GM20000 (cell line): ENCODE measurements around the gene KRTAP4-2.

Experiments
- DNase-seq: peaks from one replicate; pipeline ENCODE4 v3.0.0; 2012; ENCODE audit warnings: low spot score
- CTCF ChIP-seq: IDR thresholded peaks from 2 replicates; pipeline ENCODE4 v1.5.1; 2012; ENCODE audit warnings: mild to moderate bottlenecking, control low read depth; ENCODE audit errors: extremely low read depth, missing control alignments

KRTAP4-2 gene

DNA sequence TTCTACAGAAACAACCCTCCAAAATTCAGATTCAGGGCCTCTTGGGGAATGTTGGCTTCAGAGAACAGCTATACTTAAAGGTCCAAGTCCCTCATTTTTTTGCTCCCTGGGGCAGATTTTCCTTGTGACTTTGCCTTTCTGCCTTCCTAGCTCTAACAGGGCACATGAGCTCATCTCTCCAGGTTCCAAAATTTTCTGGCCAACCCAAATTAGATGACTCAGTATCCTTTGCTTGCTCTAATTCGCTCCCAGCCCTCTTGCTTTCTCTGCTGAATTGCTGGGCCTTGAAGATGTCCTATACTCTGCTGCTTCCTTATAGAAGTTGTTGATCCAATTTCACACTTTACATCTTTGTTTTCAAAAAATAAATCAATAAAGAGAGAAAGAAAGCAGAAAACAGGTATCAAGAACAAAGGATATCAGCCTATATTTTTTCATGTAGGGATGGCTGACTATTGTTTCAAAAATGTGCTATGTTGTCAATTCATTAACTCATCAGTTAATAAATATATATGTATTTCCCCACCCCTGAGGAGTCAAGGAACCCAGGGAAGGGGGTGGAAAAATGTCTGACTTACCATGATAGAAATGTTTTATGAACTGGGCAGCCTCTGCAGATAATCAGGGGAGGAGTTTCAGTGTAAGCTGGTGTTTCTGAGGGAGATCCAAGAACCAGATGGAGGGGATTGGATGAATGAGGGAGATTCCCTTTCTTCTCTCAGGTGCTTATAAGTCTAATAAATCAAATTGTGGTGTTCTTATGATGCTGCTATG, 1.0 kb upstream of the KRTAP4-2 start:
- TF ChIP-seq CTCF: no peak
- DNase-seq: no peak

- TF ChIP-seq CTCF: no peak
- DNase-seq: no peak
These were observed 320 bp upstream of the KRTAP4-2 start for GRCh38 chr17:41178341-41178740.

DNA sequence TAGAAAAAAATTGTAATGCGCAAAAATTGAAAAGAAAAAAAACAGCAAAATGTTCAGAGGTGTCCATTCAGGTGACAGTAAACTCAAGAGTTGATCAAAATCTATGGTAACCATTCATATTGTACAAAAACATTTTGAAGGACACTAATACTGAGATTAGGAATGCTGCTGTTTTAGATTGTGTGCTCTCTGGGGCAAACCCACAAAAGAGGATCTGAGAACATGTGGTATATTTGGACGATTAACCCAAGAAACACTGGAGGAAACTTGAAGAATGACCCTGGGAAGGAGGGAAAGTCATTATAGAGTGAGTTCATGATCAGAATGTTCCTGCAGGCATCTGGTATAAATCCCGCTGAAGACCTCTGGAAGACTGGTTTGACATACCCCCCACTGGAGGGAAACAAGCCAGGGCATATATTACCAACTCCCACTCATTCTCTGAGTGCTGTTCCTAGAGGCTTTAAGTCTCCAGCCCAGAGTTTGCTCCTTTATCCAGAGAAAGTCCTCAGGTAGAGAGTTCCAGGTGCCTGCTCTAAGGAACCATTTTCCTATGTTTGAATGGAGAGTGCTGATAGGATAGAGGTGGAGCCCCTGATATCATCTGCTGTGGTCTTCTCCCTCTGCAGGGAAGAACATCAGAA, 1.2 kb downstream of the KRTAP4-2 start:
- no peak for DNase-seq
- no peak for TF ChIP-seq CTCF

DNA sequence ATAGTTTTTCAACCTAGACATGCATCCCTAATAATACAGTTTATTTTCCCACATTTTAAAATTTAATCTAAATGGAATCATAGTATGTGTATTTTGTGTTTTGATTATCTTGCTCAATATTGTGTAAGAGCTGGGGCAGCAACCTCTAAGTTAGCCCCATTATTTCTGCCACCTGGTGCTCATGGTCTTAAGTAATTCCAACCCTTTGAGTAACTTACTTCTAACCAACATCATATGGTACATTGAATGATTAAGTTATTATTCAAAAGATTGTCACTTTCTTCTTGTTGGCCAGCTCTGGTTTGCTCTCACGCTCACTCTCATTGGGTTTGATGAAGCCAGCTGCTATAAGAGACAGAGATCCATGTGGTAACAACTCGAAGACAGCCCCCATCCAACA, 6.1 kb downstream of the KRTAP4-2 start:
- no peak for TF ChIP-seq CTCF
- no peak for DNase-seq

GRCh38 chr17:41168121-41168520, 9.9 kb downstream of the KRTAP4-2 start, which contains the start of gene KRTAP4-3:
Gene KRTAP4-3 (minus strand): TSS chr17:41168221. CDS start chr17:41168172, 49 bp downstream.
- no peak for TF ChIP-seq CTCF
- no peak for DNase-seq

GRCh38 chr17:41167561-41167960, 10.5 kb downstream of the KRTAP4-2 start:
- TF ChIP-seq CTCF: no peak
- DNase-seq: no peak

DNA sequence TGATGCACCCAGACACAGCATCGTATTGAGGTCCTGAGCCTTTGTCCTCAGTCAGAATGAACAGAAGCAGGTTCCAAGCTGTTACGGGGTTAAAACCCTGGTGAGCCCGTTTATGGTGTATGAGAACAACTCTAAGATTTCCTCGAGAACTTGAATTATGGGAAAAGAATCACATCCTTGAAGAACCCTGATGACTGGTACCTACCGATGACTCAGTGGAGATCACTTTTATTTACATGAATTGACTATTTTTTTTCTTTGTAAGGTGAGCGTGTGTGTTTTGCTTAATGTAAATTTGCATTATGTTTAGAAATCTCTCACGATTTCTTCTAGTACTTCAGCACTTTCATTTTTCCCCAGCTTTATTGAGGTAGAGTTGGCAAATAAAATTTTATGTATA, 14.2 kb downstream of the KRTAP4-2 start:
- TF ChIP-seq CTCF: no peak
- no peak for DNase-seq
